Putamen (tissue), 1 donor: Measurements from ENCODE around the gene WWOX.

ENCODE experiments used
- DNase-seq: peaks from one replicate; pipeline ENCODE4 v3.0.0-alpha.2; 2016; ENCODE audit warnings: low spot score

Gene WWOX

GRCh38 chr16:79069633-79070032, 970.2 kb downstream of the WWOX start:
- DNase-seq: no peak

DNA sequence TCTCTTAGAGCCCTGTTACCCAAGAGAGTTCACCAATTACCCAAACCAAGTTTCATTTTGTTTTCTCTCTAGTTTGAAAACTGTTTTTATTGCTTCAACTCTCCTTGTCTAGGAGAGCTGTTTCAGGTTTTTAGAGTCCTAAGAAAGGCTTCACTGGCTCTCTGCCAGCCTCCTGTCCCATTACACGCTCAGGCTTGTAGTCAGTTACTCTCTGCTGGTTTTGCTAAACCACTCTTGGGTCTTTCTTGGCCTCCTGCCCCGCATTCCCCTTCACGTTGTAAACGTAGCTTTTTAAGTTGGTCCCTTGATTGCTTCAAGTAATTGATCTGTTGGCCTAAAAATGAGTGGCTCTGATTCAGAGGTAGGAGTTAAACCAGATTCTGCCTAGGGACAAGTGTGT, 972.0 kb downstream of the WWOX start:
- DNase-seq: no peak

GRCh38 chr16:79072517-79072916, 973.1 kb downstream of the WWOX start:
- no peak for DNase-seq

GRCh38 chr16:79073566-79073965, 974.1 kb downstream of the WWOX start:
- no peak for DNase-seq

- no peak for DNase-seq
These were observed 975.1 kb downstream of the WWOX start for GRCh38 chr16:79074541-79074940.

- no peak for DNase-seq
These were observed 975.5 kb downstream of the WWOX start for GRCh38 chr16:79074951-79075350.

DNA sequence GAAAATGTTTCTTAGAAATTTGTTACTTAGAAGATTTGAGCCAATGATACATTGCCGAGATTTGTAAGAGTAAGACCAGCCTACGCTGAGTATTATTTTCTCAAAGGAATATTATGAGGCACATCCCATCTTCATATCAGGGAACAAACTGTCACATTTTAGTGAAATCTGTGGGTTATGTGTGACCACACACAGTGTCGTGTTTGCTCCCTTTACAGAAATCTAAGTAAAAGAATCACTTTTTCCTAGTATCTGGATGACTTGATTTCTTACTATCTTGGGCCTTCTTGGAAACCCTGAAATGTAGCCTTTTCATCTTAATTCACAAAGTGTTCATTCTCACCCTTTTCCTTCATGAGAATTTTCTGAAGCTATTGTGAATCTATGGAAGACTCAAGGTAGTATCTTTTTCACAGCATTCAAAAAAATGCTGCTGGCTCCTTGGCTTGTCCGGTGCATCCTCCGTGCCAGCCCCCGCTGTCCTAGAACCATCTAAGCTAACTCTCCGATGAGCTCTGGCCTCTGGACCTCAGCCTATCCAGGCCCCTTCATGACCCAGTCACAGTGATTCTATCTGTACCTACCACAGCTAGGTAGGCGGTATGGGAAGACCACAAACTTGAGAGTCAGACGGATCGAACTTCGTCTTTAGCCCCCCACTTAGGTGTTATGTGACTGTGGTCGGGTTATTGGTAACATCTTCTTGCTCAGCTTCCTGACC, 976.8 kb downstream of the WWOX start:
- DNase-seq: no peak

- DNase-seq: no peak
These were observed 977.9 kb downstream of the WWOX start for GRCh38 chr16:79077346-79077745.

- no peak for DNase-seq
These were observed 980.4 kb downstream of the WWOX start for GRCh38 chr16:79079656-79080420.

DNA sequence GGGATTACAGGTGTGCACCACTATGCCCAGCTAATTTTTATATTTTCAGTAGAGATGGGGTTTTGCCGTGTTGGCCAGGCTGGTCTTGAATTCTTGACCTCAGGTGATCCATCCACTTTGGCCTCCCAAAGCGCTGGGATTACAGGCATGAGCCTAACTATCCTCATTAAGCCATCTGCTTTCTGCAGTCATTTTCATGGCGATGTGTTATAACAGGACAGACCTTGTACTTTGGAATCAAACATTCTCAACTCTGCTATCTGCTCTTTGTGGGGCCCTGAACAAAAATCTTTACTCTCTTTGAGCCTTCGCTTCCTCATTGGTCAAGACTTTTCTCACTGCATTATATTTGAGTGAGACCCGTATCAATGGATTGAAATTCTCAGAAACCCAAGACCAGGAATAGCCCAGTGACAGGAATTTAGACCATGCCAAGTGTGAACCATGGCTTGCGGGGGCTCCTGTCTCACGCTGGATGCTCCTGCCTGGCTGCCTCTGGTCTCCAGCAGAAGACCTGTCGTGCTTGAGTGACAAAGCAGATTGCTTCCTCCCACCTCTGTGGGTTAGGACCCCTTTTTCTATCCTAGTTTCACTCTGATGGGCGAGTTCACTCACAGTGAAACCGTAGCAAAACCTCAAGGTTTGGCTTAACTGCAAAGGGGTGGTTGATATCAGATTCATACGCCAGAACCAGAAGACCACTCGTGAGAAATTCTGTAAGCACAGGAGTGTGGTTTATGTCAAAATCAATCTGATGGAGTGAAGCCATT, 982.0 kb downstream of the WWOX start:
- DNase-seq: no peak

DNA sequence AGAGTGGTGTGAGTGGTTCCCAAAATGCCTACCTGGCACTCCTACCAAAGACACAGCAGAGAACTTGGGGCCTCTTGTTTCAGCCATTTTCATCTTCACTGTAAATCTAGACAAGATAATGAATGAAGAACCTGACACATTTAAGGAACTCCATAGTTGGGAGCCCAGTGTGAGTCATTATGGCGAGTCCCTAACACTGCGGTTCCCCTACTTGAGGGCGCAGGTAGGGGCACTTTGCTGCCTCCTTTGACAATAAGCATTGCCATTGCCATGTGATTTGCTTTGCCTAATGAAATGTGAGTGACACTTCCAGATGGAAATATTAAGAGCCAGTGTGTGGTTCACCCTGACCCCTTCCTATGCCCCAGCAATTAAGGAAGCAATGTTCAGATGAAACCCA, 983.5 kb downstream of the WWOX start:
- no peak for DNase-seq

- DNase-seq: no peak
These were observed 984.2 kb downstream of the WWOX start for GRCh38 chr16:79083508-79084299.

GRCh38 chr16:79088971-79089370, 989.5 kb downstream of the WWOX start:
- no peak for DNase-seq

GRCh38 chr16:79089735-79090284, 990.4 kb downstream of the WWOX start:
- peak; percentile 14 for DNase-seq

DNA sequence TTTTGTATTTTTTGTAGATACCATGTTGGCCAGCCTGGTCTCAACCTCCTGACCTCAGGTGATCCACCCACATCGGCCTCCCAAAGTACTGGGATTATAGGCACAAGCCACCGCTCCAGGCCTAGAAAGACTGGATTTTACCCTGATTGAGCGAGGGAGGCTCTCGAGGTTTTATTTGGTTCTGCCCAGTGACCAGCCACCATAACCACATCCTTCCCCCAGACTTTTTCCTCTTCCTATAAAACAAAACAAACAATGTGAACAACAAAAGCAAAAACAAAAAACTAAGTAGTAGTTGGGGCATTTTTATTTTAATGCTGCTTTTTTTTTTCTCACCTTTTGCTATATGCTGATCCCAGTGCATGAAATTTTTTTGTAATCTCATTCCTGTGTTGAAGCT, 991.5 kb downstream of the WWOX start:
- DNase-seq: no peak

GRCh38 chr16:79092846-79093245, 993.4 kb downstream of the WWOX start:
- no peak for DNase-seq

DNA sequence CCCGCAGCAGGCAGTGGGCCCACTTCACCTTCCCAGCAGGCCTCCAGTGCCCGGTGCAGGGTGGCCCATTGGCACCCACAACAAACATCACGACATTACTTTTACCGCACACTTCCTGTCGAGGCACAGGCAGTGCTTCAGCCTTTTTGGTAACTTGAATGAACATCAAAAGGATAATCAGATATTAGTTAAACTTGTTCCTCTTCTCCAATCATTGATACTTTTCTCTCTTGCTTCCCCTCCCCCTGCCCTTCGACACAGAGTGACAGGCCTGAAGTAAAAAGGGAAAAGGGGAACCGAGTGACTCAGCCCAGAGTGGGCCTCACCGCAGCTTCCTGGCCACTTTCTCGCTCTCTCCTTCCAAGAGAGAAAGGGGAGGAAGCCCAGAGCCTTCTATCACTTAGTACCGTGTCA, 994.1 kb downstream of the WWOX start:
- DNase-seq: peak; percentile 26

- no peak for DNase-seq
These were observed 996.8 kb downstream of the WWOX start for GRCh38 chr16:79096246-79096645.

DNA sequence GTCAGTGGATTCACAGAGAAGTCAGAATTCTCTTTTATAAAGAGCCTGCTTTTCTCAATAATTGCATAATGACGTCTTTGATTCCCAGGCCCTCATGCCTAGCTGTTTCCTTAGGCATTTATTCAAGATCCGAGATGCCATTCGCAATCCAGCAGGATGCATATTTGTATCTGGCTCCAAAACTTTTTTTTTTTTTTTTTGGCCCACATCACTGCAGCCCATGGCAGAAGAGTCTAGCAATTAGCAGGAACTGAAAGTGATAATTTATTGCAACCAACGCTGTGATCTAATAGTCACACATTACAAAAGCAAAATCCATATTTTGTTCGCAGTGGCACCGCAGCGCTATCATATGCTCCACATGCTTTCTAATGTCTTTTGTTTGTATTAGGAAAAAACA, 997.7 kb downstream of the WWOX start:
- DNase-seq: no peak

- no peak for DNase-seq
These were observed 998.3 kb downstream of the WWOX start for GRCh38 chr16:79097771-79098170.

DNA sequence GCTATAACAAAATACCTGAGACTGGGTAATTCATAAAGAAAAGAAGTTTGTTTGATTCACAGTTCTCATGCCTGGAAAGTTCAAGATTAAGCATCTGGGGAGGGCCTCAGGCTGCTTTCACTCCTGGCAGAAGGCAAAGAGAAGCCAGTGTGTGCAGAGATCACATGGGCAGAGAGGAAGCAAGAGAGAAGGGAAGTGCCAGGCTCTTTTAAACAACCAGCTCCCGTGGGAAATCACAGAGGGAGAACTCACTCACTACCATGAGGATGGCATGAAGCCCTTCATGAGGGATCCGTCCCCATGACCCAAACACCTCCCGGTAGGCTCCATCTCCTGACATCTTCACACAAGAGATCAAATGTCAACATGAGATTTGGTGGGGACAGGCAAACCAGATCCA, 999.5 kb downstream of the WWOX start:
- no peak for DNase-seq

GRCh38 chr16:79099716-79100115, 1000.3 kb downstream of the WWOX start:
- DNase-seq: no peak
